HG02642 (cell line): ENCODE measurements around the gene DNAJC24.

Experiments used
- ATAC-seq: cut with Tn5 transposase; IDR thresholded peaks from one replicate; pipeline ENCODE4 v1.9.1; 2021; ENCODE audit warnings: mild to moderate bottlenecking; ENCODE audit not compliant: unreplicated experiment, poor library complexity

DNAJC24 gene

DNA sequence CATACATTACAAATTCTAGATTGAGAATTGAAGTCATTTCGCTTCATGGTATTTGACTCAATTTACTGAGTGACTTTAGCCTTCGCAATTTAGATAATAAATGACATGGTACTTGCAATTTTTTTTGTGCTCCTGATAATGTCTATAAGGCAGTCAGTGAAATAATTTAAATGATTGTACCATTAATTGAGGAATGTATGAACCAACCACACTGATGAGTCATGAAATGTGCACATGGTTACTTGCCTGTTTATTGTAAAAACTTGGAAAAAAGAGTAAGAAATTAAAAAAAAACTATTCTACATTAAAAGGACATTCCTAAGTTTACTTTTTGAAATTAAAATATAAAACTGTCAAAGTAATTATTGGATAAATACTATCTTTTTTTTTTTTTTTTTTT, 43.3 kb downstream of the DNAJC24 start:
- ATAC-seq, result no peak

DNA sequence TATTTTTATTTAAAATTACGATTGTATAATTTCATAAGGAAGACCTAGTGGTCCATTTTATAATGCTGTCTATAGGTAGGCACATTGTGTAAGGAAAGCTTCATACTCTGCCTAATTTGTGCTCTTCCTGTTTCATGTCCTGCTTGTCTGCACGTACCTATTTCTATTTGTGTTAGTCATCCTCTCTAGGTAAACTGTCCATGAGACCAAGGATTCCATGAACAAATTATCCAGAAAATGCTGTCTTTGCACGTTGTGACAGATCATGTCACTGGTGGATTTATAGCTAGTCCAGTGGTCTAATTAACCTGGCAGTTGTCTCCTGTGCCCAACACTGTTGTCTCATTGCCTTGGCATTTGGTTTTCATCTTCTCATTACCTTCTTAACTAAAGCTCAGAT, 44.7 kb downstream of the DNAJC24 start:
- no peak for ATAC-seq

DNA sequence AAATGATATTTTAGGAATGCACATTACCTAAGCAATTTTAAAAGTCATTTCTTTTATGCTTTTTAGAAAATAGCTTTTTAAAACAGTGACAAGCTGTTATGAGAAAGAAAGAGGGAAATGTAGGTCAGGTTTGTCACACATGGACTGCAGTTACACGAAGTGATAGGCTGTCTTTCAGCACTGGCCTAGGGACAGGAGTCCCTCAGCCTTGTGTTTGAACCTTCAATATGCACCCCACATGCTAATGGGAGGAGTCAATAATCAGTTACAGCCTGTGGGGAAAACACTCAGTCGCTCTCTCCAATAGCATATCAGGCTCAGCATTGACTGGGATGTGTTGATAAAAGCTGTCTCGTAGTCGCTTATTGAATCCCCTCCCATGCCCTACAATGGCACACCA, 45.8 kb downstream of the DNAJC24 start:
- no peak for ATAC-seq

DNA sequence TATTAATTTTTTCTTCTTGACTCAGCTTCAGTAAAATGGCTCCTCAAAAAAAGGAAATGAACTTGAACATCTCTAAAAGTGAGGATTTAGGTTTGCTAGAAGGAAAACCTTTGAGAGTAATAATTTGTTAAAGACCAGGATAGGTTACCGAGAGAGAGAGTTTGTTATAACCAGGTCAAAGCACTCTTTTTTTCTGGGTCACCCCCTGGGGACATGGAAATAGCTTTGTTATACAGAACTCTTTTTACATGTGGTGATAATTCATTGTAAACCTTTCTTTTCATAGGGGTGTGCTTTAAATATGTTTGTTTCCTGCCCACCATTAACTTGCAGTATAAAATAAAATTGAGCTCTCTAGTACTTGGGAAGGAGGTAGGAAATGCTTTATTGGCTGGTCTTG, 47.7 kb downstream of the DNAJC24 start:
- no peak for ATAC-seq

DNA sequence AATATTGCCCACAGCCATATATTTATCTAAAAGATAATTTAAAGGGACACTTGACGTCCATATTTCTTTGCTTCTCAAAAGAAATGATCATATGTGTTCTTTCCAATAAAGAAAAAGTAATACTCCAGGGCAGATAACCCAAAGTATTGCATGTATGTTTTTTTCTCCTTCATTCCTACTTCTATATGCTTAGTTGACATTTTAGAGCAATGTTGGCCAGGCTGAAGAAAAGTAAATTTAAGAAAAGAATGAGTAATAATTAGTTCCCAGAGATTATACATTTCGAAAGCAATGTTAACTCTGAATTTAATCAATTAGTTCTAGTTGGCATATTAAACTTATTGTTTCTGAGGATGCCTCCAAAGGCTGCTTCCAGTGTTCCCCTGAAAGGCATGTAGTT, 48.2 kb downstream of the DNAJC24 start:
- ATAC-seq, result no peak

DNA sequence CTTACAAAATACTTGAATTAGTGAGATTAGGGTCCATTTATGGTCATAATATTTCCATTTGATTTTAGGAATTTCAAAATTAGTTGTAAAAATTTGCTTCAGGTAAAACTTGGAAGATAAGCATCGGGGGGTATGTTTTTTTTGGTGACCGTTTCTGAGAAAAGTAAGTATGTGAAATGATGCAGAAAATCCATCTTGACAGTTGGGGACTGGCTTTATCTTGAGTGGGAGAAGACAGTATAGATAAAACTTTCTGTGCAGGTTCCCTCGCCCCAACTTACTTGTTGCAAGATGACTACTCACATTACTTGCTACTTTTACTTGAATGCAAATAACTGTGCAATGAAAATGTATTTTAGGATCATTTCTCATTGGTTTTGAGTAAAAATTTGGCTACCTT, 49.5 kb downstream of the DNAJC24 start:
- ATAC-seq, result no peak

DNA sequence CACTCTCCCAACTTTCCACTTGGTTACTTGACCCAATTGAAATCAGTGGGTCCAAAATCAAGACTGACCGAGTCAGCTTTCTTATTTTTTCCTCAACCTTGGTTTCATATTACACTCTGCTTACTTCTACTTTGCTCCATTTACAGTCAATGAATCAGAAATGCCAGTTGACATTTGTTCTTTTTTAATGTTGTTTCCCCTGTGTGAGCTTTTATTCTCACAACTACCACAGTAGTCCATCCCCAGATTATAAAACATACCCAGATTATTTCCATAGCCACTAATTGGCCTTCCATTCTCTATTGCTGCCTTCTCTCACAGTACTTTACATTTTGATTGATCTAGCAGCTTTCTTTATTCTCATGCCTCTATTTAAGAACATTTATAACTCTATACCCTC, 50.0 kb downstream of the DNAJC24 start:
- no peak for ATAC-seq

DNA sequence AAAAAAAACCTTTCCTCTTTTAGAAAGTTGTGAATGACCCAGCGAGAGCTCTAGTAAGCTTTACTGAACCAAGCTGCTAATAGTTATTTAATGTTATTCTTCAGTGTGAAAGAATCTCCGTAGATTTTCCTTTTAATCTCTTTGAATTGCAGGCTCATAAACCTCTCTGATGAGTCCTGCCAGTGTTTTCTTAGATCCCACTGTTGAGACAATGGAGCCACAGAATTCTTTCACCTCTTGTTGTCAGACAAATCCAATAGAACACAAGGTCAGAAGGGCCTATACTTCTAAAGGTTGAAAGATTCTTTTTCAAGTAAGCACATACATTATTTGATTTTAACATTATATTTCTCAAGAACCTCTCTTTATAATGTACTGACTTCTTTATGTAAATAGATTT, 52.2 kb downstream of the DNAJC24 start:
- ATAC-seq, result no peak

DNA sequence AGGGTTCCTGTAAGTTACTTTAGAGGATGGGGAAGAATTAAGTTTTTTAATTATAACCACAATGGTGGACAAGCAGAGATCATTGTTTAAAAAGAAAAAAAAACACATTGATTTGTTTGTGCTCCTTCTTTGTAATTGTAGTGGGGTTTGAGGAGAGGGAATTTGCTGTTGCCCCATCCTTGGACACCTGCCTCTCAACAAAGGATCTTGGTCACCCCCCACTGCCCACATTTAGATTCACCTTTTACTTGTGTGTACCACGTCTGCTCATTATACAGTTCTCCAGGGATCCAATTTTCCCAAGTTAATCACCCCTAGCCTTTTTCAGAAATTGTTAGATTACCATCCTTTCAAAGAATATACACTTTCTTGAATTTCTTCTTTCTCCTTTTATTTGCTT, 53.0 kb downstream of the DNAJC24 start:
- ATAC-seq, result no peak

DNA sequence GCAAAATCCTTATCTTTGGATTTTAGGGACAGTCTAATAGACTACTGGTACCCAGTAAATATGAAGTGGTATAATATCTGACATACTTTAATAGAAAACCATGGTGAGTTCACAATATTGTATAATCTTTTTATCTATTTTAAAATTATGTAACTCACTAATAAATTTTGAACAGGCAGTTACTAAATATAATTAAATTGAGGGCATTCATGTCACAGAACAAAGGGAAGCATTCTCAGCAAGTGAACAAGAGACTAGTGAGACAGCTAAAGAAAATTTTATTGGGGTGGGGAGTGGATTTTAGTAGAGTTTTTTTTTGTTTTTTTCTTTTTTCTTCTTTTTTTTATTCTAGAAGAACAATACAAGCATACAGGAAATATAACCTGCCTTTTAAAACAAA, 55.0 kb downstream of the DNAJC24 start:
- no peak for ATAC-seq

DNA sequence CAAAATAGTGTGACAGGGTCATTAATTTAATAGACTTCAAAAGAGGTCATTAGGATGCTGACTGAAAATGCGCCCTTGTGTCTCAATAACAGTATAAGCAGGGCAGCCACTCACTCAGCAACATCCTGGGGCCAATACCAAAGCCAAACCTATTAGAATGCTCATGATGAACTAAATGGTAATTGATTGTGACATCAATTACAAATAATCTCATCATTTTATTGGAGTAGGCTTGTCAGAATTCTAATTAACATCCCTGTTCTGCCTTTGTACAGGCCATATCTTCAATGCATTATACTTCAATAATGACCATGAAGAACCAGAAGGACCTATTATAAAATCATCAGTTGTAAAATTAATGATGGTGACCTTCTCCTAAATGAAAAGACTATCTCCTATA, 64.2 kb downstream of the DNAJC24 start:
- no peak for ATAC-seq

DNA sequence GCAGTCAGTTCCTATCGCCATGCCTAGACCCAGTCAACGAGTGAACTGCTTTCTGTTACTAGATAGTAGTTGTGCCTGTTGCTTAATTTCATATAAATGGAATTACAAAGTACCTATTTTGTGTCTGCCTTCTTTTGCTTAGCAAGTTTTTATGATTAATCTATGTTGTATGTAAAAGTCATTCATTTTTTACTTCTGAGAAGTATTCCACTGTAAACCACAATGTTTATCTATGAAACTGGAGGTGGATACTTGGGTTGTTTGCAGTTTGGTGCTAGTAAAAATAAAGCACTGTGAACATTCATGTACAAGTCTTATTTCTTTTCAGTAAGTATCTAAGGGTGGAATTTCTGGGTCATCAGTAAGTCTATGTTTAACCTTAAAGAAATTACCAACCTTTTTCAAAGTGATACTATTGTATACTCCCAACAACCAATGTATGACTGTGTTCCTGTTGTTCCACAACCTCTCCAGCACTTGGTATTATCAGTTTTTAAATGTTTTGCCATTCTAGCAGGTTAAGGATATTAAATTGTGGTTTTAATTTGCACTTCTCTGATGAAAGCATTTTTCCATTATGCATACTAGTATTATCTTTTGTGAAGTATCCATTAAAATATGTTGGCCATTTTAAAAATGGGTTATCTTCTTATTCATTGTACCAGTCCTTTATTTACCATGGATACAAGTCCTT, 68.2 kb downstream of the DNAJC24 start:
- ATAC-seq, result no peak

DNA sequence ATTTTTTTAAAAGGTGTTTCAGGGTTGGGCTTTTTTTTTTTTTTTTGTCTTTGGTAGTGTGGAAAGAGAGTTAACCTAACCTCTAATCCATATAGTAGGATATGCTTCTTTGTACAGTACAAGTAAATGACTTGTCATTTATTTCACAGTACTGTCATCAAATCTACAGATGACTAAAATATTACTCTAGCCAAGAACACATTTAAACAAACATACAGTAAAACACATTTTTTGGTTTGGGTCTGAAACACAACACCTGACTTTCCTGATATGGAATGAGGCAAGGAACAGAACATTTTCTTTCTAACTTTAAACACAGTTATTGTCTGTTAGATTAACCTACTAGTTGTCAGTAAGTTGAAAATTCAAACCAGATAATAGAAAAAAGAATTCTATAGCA, 71.6 kb downstream of the DNAJC24 start:
- no peak for ATAC-seq

DNA sequence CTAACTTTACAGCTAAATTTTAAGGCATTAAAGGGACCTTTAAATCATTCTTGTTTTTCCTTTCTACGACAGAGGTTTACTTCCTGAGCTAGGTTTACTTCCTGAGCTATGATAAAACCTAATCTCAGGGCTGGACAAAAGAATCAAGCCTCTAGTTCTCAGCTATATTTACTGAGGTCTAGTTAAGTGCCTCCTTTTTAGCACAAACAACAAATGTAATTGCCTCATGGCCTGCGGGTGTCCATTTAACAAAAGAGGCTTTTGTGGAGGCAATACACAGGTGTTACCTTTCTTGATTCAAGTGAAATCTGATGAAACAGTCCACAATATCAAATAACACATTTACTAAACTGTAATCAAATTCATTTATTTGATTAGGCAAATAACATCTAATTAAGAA, 72.4 kb downstream of the DNAJC24 start:
- ATAC-seq, result no peak

DNA sequence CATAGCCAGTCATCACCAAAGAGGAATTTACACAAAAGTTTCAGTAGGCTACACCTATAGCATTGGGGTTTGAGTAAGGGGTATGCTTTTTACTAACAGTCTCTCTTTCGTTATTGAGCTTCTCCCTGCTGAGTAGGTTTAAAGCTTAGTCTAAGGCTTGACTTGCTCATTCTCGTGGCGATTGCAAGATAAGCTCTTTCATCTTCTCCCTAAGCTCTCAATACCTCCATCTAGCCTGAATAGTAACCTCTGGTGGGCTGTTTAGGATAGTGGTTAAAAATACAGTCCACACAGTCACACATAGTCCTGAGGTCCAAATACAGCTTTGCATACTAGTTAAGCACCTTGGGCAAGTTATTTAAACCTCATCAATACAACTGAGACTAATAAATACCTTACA, 74.1 kb downstream of the DNAJC24 start:
- no peak for ATAC-seq

DNA sequence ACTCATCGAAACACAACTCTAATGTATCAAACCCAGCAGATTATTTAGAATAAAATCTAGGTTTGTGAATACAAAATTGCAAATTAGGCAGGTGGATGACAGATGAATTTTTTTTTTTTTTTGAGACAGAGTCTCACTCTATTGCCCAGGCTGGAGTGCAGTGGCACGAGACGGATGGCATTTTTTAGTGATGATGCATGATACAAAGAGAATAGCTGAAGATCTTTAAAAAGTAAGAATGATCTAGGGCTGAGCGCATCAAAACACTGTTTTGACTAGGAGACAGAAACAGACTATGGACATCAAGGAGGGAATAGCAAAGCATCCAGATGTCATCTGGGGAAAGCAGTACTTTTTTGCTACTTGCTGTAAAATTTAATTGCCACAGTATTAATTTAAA, 76.0 kb downstream of the DNAJC24 start:
- ATAC-seq, result no peak

DNA sequence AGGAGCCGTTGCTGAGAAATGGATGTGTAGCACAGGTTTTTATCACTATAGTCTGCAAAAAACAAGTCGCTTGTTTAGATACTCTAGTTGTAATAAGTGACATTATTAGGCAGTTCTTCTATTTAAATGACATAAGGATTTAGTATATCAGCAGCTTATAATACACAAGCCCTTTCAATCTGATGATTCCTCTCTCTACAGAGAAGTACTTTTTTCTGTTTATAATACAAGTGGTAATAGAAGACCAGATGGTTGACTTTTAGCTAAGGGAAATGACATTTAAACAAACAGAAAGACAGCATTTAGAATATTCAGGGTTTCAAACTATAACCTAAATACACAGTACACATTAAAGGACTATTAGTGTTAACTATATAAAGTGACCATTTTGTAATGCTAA, 79.4 kb downstream of the DNAJC24 start:
- ATAC-seq, result no peak

DNA sequence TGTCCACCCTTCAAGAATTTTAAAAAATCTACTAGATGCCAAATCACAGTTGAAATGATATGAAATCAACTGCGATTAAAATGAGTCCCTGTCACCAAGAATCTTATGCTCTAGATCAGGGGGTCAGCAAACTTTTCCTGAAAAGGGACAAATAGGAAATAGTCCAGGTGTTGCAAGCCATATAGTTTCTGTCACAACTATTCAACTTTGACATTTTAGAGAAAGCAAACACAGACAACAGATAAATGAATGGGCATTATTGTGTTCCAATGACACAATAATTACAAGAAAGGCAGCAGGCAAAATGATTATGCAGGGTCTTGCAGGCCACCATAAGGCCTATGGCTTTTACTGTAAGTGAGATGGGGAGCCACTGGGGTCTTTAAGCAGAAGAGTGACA, 81.2 kb downstream of the DNAJC24 start:
- ATAC-seq, result no peak

DNA sequence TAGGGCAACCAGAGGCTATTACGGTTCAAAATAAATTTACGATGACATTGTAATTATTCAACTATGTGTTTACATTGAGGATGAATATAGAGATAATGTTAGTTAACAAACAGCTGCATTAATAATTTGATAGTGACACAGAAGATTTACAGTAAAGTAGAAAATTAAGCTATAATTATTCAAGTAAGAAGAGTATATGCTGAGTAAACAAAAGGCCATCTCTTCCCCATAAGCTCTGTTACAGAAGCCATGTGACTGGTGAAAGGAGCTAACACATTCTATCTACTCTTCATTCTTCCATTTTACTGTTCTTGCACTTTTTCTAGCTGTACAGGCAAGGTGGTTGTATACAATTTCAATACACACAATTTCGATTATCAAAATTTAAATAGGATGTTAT, 85.5 kb downstream of the DNAJC24 start:
- no peak for ATAC-seq

DNA sequence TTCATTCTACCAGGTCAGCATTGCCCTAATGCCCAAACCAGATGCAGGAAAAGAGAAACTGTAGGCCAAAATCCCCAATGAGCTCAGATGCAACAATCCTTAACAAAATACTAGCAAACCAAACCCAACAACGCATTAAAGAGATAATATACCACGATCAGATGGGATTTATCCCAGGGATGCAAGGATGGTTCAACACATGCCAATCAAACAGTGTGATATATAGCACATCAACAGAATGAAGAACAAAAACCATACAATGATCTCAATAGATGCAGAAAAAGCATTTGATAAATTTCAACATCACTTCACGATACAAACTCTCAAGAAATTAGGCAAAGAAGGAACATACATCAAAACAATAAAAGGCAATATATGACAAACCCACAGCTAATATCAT, 94.8 kb downstream of the DNAJC24 start:
- no peak for ATAC-seq

DNA sequence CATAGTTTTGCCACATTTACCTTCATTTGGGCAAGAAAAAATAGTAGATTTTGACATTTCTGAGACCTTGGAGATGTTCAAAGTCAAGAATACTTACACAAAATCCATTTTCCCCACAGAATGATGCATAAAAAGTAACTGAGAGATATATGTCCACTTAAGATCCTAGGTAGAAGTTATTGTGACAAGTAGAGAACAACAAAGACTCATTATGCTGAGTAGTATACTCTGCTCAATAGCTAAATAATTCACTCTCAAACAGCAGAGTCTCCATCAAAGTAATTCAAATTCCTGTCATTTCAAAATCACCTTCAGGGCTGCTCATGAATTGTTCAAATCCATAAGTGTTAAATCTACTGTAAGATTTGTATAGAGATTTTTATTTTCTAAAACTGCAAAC, 104.4 kb downstream of the DNAJC24 start:
- no peak for ATAC-seq

DNA sequence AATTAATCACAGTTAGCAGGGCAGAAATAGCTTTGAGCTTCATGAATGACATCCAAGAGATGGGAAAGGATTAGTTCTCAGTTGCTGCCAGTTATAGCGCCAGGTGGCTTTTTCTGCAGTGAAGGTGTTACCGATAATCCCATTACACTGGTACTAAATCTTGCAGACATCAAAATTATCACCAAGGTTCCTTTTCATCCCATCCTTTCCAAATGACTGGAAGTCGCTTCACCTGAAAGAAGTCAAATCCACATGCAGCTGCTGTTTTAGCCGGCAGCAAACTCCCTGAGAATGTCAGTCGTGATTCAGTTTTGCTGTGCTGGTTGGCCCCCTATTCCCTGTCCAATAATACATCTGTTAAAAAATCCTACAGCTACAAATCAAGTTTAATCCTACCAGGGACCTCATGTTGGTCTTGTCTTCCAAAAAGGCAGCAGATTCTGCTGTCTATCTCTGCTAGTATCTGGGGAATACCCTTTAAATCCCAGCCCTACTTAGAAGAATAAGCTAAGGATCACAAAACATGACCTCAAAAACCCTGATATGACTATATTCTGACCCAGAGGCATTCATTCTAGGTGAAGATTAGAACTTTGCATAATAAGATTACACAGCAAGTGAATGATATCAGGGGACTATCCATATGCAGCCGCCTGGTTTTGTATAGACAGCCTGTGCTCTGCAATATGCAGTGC, 108.0 kb downstream of the DNAJC24 start:
- ATAC-seq, result no peak
